HG03565 (cell line): ENCODE data around the gene APOL3.
"Not testable (repeated sequence)": the region's sequence is repeated elsewhere in the genome, so short reads cannot be mapped to it uniquely, and the experiment has no call there.

ENCODE experiments used
- ATAC-seq: cut with Tn5 transposase; IDR thresholded peaks from one replicate; pipeline ENCODE4 v1.9.1; 2021; ENCODE audit warnings: mild to moderate bottlenecking, moderate library complexity; ENCODE audit not compliant: unreplicated experiment

Gene APOL3

DNA sequence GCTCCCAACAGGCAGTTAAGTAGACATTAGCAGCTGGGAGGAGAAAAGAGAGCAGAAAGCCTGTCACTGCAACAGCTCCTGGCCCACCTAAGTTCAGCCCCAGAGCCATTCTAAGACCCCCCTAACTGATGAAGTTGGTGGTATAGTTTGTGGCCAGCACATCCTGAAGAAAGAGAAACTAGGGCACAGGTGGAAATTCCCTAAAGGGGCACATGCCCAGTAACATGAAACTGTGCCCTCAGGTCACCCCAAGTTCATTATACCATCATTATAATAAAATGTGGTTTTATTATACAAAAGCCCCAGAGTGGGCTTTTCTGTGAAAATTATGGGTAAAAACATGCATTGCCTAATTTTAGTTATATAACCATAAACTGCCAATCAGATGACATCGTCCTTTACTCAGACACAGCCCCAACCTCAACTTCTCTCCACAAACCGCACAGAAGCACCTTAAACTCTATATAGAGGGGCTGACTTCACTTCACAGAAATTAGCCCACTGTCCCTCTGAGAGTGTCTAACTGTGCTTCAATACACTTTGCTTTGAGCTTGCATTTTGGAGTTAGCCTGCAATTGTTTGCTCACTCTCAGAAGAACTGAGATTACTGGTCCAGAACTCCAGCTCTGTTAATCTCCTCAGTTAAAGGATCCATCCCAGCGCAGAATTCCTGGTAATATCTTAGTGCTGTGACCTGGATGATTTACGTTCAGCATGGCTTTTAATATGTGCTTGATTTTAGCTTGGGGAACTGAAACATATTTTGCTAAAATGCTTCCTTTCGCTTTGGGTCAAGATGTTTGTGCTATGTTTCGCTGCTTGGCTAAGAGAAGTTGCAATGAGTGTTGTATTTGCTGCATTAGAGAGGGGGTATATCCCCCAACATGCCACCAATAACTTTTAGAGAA, 1.8 kb upstream of the APOL3 start:
- ATAC-seq: no peak

DNA sequence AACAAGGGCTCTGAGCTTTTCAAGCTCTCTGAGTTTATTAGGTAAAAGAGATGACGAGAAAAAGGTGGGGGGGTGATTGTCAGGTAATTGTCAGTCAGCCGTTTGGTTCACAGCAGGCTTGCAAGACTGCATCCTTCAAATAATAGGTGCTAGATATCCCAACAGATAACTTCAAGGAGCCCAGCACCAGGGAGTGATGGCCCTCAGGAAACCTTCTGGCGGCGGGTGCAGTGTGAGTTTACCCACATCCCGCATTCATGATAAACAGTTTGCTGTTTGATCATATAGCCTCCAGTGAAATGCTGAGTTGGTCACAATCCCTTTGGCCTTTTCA, 1.2 kb upstream of the APOL3 start:
- ATAC-seq: not testable (repeated sequence)

DNA sequence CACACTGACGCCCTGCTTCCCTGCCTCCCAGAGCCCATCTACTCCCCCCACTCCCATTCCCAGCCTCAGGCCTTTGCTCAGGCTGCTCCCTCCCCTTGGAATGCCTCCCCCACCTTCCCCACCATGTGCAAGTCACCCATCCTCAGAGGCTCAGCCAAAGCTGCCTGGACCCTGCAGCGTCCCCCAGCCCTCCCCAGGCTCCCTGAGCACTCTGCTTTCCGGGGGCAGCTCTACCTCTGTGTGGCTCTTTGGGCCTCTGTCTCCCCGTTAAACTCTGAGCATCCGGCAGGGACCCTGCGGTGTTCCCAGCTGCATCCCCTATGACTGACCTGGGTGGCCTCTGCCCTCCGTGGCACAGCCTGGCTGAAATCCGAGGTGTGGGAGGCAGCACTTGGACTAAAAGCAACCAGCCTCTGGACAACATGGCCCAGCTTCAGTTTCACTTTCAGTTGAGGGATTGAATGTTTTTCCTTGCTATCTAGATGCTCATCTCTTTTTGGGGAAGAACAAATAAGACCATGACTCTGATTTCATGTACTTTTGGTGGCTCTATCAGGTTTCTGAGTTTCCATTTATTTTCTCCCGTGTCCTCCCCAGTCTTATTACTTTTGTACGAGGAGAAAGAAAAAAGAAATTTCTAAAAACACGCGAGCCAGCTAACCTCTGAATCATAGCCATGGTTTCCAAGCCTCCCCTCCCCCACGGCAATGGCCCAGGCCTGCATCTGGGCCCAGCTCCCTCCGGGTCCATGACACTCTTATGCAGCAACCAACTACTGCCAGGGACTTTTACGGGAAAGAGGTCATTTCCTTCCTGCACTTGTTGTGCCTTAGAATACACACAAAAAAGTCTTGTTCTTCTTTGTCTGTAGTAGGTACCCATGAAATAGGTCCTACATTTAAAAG, 3.8 kb downstream of the APOL3 start:
- no peak for ATAC-seq

DNA sequence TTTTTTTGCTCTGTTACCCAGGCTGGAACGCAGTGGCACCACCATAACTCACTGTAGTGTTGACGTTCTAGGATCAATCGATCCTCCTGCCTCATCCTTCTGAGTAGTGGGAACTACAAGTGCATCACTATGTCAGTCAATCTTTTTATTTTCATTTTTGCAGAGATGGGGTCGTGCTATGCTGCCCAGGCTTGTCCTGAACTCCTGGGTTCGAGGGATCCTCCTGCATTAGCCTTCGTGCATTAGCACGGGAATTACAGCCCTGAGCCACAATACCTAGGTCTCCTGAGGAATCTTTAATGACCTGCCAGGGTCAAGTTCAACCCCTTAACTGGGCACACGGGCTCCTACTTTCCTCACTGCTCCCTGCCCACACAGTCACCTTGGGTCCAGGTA, 4.4 kb downstream of the APOL3 start:
- ATAC-seq: no peak

DNA sequence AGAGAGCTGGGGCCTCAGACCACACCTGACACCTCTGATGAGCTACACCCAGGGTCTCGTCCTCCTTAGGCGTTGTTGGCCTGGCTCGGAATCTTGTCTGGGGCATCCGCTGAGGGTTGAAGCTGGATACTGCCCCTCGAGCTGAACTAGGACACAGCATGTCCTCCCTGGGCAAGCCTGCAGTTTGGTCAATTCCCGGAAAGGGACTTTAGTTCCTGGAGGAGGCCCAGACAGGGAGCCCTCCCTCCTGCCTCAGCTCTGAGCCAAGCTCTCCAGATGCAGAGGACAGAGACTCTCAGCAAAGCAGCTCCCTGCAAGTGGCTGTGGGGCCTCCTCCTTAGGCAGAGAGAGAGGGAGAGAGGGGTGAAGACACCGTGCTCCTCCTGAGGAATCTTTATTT, 4.9 kb downstream of the APOL3 start:
- no peak for ATAC-seq

DNA sequence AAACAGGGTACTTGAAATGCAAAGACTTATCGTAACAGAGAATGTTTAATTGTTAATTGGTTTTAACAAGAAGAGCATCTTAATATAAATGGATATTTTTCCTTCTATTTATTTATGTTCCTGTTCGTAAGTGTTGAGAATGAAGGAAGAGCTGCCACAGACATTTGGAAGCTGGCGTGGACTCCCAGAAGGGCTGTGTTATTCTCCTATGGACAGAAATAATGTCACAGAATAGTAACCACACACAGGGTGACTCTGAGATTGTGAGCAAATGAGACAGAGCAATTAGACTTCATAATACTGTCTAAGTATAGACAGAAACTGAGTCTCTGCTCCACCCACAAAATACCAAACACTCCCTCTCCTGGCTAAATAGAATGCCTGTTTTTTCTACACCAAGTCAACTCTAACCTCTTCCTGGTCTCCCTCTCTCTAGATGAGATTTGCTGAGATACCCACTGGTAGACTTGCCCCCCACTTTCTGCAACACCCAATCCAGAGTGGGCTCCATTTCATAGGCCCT, 6.1 kb downstream of the APOL3 start:
- no peak for ATAC-seq

DNA sequence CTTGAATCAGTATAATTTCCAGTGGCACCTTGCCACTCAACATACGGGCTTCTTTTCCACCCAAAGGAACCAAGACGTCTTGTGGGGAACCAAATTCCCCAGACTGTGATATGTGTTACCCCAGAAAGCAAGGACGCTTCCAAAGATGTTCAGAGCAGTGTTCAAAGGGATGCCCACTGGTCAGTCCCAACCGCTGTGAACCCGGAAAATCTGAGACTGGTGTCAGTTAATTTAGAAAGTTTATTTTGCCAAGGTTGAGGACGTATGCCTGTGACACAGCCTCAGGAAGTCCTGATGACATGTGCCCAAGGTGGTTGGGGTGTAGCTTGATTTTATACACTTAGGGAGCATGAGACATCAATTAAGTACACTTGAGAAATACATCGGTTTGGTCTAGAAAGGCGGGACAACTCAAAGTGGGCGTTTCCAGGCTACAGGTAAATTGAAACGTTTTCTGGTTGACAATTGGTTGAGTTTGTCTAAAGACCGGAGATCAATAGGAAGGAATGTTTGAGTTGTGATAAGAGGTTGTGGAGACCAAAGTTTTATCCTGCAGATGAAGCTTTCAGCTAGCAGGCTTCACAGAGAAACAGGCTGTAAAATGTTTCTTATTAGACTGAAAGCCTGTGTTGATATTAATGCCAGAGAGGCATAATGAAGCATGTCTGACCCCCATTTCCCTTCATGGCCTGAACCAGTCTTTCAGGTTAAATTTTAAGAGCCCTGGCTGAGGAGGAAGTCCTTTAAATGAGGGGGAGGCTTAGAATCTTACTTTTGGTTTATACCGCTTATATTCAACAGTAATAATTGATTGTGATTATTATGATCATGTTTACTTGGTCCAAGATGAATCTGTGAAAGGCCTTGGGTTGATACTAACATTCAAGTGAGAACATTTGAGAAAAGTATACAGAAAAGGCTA, 6.8 kb downstream of the APOL3 start:
- ATAC-seq: no peak

DNA sequence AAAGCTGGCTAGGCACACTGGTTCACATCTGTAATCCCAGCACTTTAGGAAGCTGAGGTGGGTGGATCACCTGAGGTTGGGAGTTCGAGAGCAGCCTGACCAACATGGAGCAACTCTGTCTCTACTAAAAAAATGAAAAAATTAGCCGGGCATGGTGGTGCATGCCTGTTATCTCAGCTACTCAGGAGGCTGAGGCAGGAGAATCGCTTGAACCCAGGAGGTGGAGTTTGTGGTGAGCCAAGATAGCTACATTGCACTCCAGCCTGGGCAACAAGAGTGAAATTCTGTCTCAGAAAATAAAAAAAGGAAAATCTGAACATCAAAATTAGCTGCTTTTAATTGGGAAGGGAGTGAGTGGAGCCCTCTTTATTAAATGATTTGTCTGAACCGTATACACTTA, 7.7 kb downstream of the APOL3 start:
- ATAC-seq: not testable (repeated sequence)

DNA sequence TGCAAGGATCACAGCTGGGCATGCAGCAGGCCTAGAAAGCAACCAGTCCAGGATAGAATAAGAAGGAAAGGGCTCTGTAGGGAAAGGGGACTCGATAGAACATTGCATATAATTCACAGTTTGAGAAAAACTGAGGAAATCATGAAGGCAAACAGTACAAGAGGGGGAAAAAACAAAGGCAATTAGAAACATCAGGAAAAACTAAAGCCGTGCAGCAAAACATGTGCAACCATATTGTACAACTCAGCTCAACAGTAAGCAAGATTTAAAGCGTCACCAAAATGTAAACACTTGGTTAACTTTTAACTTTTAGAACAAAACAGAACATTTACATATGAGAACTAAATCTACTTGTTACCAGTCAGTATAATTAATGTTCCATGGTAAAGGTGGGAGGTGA, 8.5 kb downstream of the APOL3 start:
- ATAC-seq: no peak

DNA sequence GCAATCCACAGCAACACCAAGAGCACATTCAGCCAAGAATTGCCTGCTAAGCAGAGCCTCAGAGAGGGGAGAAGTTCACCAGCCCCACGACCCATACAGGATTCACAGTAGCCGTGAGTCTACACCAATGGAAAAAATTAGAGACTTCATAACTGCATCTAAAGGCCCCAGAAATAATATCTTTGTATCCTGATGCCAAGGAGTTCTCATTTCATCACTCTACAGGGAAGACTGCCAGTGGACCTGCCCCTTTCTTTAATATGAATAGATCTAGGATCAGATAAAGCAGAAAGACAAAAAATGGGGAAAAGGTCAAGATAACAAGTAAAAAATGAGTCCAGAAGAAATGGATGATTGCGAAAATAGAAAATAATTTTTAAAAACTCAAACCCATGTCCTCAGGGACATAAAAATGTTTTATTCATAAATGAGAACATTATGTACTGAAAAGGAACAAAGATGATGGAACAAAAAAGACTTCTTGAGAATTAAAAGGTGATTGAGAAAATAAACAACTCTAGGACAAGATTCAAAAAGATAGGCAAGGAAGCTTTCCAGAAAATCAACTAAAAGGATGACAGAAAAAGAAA, 9.5 kb downstream of the APOL3 start:
- ATAC-seq: no peak

DNA sequence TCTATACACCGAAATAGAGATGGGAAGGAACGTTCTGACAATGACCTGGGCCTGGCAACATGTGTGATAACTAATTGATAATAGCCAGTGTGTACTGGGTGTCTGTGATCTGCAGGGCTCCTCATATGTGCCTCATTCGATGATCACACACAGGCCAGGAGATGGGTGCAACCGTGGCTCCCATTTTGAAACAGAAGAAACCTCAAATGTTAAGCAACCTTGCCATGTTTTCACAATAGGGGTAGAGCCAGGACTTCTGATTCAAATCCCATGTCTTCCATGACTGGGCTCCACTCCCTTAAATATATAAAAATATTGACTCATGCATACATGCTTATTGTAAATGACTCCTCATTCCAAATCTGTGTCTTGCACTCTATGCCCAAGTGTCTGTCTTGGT, 11.1 kb downstream of the APOL3 start:
- no peak for ATAC-seq

DNA sequence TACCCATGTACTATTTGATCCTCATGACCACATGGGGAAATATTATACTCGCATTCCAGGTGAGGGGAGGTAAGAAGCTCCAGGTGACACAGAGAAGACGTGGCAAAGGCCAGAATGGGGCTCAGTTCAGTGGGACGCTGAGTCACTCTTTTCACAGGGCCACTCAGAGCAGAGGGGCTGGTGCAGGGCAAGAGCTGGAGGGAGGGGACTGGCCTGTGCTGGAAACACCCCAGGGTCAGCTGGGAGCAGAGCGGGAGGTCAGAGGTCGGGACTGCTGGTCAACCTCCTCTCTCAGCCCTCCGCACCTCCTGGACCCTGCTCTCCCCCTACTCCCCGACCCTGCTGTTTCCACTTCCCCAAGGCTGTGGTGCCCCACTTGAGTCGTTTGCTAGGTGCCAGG, 12.1 kb downstream of the APOL3 start:
- no peak for ATAC-seq

DNA sequence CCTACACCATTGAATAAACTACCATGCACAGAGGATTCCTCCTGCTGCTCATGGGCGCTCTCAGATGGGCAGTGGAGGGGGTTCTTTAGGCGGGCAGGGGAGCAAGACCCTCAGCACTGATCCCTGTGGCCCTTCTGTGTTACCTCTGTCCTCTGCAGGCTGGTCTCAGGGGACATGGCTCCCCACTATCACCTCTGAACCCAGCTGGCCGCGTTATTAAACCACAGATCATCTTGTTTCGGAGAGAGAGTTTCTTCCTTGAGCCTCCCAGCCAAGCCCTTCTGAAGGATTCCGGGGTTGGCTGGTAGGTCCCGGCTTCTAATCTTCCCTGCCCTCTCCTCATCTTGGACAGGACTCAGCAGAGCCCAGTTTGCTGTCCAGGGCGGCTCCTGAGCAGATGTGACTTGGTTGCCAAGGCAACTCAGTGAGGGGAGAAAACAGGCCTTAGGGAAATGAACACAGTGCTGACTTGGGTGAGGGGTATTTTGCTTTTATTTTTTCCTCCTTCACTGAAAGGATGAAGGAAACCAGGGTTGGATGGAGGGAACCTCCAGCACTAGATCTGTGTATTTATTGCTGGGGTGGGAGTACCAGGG, 13.3 kb downstream of the APOL3 start:
- no peak for ATAC-seq

DNA sequence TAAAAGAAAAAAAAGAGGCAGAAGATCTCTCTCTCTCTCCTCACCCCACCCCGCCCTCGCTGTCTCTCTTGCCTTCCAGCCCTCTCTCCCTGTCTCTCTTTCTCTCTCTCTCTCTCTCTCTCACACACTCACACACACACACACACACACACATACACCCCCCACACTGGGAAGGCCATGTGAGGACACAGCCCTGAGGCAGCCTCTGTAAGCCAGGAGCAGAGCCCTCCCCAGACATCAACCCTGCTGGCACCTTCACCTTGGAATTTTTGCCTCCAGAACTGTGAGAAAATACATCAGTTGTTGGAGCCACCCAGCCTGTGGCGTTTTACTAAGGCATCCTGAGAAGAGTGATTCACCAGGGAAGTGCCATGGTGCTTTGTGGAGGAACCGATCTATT, 14.7 kb downstream of the APOL3 start:
- no peak for ATAC-seq

DNA sequence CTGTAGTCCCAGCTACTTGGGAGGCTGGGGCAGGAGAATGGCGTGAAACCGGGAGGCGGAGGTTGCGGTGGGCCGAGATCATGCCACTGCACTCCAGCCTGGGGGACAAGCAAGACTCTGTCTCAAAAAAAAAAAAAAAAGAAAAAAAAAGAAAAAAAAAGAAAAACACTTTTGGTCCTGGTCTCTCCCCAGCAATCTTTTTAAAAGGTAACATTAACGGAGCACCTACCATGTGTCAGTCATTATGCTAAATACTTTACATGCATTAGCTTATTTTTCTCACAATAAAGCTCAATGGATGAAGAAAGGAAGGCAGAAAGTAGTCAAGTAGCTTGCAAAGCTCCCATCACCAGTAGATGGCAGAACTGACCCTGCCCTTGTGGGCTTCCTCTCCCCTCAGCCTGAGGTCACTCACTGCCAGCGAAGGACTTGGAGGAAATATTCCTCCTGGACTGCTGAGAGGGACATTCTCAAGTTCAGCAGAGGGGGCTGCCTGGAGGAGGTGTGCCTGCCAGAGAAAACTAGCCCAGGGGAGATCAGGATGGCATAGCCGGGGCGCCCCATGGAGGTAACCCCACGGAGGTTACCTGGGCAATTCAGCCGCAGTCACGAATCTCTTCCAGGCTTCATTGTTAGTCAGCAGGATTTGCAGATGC, 15.5 kb downstream of the APOL3 start:
- ATAC-seq: no peak

DNA sequence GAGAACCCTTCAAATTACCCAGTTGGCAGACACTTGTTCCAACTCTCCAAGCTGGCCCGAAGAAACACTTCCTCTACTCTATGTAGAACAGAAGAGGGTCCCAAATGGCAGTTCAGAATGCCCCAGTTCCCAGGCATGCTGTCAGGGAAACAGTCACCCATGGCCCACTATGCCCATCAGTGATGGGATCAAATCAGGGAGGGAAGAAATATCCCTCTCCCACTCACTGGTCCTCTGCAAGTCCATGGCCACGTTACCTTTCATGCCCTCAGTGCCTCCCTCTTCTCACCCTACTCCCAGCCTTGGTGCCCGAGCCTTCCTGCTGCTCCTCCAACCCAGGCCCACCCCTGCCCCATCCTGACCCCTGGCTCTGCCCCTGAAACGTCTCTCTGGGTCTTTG, 16.6 kb downstream of the APOL3 start:
- no peak for ATAC-seq

DNA sequence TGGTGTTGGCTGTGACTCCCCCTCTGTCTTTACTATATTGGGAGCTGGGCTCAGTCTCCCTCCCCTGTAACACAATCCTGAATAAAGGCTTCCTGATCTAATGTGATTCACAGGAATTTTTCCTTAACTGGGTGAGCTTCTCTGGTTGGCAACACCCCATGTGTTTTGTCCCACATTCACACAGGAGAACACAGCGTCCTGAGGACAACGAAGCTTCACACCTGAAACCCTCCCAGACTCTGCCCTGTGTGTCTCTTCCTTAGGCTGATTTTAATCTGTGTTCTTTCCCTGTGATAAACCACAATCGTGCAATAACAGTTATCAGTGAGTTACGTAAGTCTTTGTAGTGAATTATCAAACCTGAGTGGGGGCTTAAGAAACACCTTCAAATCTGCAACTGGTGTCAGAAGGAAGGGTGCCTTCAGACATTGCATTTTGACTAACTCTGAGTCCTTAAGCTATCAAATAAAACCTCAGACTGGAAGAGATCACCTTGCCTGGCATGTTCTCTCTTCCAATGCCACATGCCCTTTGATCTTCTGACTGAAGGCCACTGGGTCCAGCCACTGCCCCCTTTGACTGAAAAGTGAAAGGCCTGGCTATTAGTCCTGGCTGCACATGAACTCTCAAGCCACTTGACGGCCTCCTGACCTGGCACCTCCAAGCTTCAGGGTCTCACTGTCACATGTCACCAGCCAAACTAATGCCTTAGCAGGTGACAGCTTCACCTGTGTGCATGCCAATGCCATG, 17.3 kb downstream of the APOL3 start:
- no peak for ATAC-seq

DNA sequence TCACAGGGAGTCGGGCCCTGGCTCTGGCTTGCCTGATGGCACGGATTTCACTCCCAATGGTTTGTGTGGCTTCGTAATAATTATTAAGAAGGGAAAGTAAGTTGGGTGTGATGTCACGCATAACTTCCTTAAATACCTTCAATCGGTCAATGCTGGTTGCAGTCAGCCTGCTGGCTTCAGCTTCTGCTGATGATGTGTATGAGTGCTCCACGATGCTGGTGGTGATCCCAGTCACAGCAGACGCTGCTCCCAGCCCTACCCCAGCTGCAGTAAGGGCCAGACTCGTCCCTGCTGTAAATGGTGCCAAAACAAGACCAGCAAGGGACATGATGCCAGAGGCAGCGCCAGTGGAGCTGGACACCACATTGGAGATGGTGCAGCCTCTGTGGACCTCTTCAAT, 19.1 kb downstream of the APOL3 start:
- no peak for ATAC-seq

DNA sequence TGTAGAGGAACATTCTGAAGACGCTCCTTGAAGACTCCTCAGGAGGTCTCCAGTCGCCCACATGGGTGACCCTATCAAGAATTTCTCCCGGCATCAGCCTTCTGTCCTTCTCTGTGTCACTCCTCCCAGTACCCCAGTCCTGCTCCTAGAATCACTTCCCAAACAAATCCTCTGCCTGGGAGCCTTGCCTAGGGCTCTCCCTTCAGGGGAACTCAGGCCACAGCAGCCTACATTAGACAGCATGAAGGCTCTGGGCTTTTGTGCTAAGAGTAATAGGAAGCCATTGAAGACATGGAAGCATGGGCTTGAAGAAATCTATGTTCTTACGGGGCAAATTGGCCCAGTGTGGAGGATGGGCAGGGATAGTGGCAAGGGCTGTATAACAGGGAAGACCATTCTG, 21.8 kb downstream of the APOL3 start:
- not testable (repeated sequence) for ATAC-seq
